Measurements from ENCODE around the gene UNC5C. TPM values are rescaled to one million over a fixed set of nuclear protein-coding genes. Genes with fewer than 3 reads are reported as not detected.

UNC5C gene
- total RNA-seq, 1 donor from 2014 or later, result 0.39 TPM

GRCh38 chr4:95529946-95530345, 18.8 kb downstream of the UNC5C start:
- H3K27me3 Mint-ChIP-seq (ENCODE audit: insufficient read depth, low read depth), result peaks cover 2% of the 10 kb centered on the region
- no peak for DNase-seq (ENCODE audit: low spot score)
- no peak overlapping the region for H2AFZ ChIP-seq (replicated peaks)
- H3K9me3 ChIP-seq (ENCODE audit: low read depth), result no peaks in the 10 kb centered on the region
- no peak overlapping the region for H3K27ac Mint-ChIP-seq
- H3K27me3 ChIP-seq, result no peaks in the 10 kb centered on the region
- H3K79me2 ChIP-seq (ENCODE audit: low read depth), result no peaks in the 10 kb centered on the region
- no peak overlapping the region for H3K9ac ChIP-seq
- no peak overlapping the region for H3K27ac ChIP-seq
- peaks cover 4% of the 10 kb centered on the region for H3K9me3 Mint-ChIP-seq
- peaks cover 12% of the 10 kb centered on the region for H3K36me3 Mint-ChIP-seq
- H4K20me1 ChIP-seq (ENCODE audit: low read depth), result no peaks in the 10 kb centered on the region
- H3K4me2 ChIP-seq, result no peak overlapping the region
- no peaks in the 10 kb centered on the region for H3K4me1 ChIP-seq
- no peak overlapping the region for H3K4me3 Mint-ChIP-seq
- no peaks in the 10 kb centered on the region for H3F3A ChIP-seq (ENCODE audit: low read depth)
- H3K4me3 ChIP-seq, result no peak overlapping the region
- peaks cover 17% of the 10 kb centered on the region for H3K4me1 Mint-ChIP-seq
- no peaks in the 10 kb centered on the region for H3K36me3 ChIP-seq
- TF ChIP-seq EZH2 (IDR thresholded peaks at IDR 0.05), result no peak
- no peak for TF ChIP-seq EZH2phosphoT487 (IDR thresholded peaks at IDR 0.05)
- no peak for TF ChIP-seq CTCF (IDR thresholded peaks at IDR 0.05)

GRCh38 chr4:95528388-95528948, 20.3 kb downstream of the UNC5C start:
- H3K4me3 ChIP-seq, result no peak overlapping the region
- no peaks in the 10 kb centered on the region for H3K79me2 ChIP-seq (ENCODE audit: low read depth)
- no peak overlapping the region for H3K9ac ChIP-seq
- H3K36me3 ChIP-seq, result no peaks in the 10 kb centered on the region
- H3F3A ChIP-seq (ENCODE audit: low read depth), result no peaks in the 10 kb centered on the region
- H3K9me3 ChIP-seq (ENCODE audit: low read depth), result no peaks in the 10 kb centered on the region
- peaks cover 14% of the 10 kb centered on the region for H3K36me3 Mint-ChIP-seq
- H4K20me1 ChIP-seq (ENCODE audit: low read depth), result no peaks in the 10 kb centered on the region
- H3K4me1 Mint-ChIP-seq, result peaks cover 22% of the 10 kb centered on the region
- no peak for TF ChIP-seq EZH2 (IDR thresholded peaks at IDR 0.05)
- TF ChIP-seq CTCF (IDR thresholded peaks at IDR 0.05), result no peak
- TF ChIP-seq EZH2phosphoT487 (IDR thresholded peaks at IDR 0.05), result no peak
- H3K4me2 ChIP-seq, result no peak overlapping the region
- H3K4me3 Mint-ChIP-seq, result no peak overlapping the region
- no peak overlapping the region for H3K27ac ChIP-seq
- DNase-seq (ENCODE audit: low spot score), result no peak
- peaks cover 2% of the 10 kb centered on the region for H3K27me3 Mint-ChIP-seq (ENCODE audit: insufficient read depth, low read depth)
- H3K27me3 ChIP-seq, result no peaks in the 10 kb centered on the region
- peaks cover 4% of the 10 kb centered on the region for H3K9me3 Mint-ChIP-seq
- peak overlapping the region; percentile 57 for H2AFZ ChIP-seq (replicated peaks)
- no peaks in the 10 kb centered on the region for H3K4me1 ChIP-seq
- H3K27ac Mint-ChIP-seq, result no peak overlapping the region

GRCh38 chr4:95526075-95526474, 22.7 kb downstream of the UNC5C start:
- Histone ChIP-seq H2AFZ (replicated peaks) (no peak overlapping the region), H3F3A (ENCODE audit: low read depth) (no peaks in the 10 kb centered on the region), H3K4me2 (no peak overlapping the region), H3K27me3 (no peaks in the 10 kb centered on the region), H3K79me2 (ENCODE audit: low read depth) (no peaks in the 10 kb centered on the region), H3K9ac (no peak overlapping the region), H4K20me1 (ENCODE audit: low read depth) (no peaks in the 10 kb centered on the region), H3K9me3 (ENCODE audit: low read depth) (no peaks in the 10 kb centered on the region), H3K4me1 (no peaks in the 10 kb centered on the region), H3K27ac (no peak overlapping the region), H3K4me3 (no peak overlapping the region), H3K36me3 (no peaks in the 10 kb centered on the region)
- peaks cover 4% of the 10 kb centered on the region for H3K9me3 Mint-ChIP-seq
- no peak overlapping the region for H3K4me3 Mint-ChIP-seq
- H3K36me3 Mint-ChIP-seq, result peaks cover 24% of the 10 kb centered on the region
- no peak overlapping the region for H3K27ac Mint-ChIP-seq
- TF ChIP-seq EZH2phosphoT487 (IDR thresholded peaks at IDR 0.05) (no peak), EZH2 (IDR thresholded peaks at IDR 0.05) (no peak), CTCF (IDR thresholded peaks at IDR 0.05) (no peak)
- no peak for DNase-seq (ENCODE audit: low spot score)
- H3K4me1 Mint-ChIP-seq, result peaks cover 18% of the 10 kb centered on the region
- peaks cover 5% of the 10 kb centered on the region for H3K27me3 Mint-ChIP-seq (ENCODE audit: insufficient read depth, low read depth)

Measured in neural progenitor cell (in vitro differentiated cells).